ENCODE results near the gene TBX10. TPM values are rescaled to one million over a fixed set of nuclear protein-coding genes. Genes with fewer than 3 reads are reported as not detected.

Gene TBX10
- total RNA-seq, 4 donors from 2014 or later = not detected

DNA sequence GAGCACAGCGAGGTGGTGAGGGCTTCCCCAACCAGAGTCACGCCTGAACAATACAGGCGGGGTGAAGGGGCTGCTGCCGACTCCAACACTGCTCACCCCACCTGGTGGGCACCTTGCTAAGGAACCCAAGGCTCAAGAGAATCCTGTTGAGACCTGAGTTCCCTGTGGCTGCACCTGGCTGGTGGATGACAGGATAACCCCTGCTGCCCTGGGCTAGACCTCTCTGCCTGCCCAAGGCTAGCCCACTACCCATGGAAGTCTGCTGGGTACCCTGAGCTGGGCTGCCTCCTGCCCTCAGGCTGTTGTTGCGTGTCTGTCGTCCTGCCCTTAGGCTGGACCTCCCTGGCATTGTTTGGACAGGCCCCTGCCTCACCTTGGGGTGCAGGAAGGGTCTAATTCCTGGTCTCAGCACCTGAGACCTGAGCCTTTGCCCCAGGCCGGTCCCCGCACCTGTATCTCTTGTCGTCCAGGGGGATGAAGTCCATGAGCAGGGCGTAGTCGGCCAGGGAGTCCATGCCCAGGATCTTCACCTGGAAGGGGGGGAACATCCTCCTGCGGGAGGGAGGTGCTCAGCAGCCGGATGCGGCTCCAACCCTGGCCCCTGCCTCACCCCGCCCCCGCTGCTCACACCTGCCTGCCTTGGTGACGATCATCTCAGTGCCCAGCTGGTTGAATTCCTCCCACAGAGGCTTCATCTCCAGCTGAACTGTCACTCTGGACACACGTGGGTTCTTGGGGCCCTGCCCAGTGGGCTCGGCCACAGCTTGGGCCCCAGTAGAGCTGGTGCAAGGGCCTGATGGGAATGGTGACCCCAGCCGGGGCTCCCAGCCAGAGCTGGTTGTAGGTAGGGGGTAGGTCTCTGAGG, 5.0 kb downstream of the TBX10 start:
- intact Hi-C loops (cut with DNase I) = loop anchor here (10.0 kb wide), 1 partner anchor 170 kb away; no protein-coding TSS in a partner anchor
- Histone ChIP-seq H3K9me3 (no peaks in the 10 kb centered on the region), H3K4me1 (peaks cover 0 to 14% of the 10 kb centered on the region in 2 donors), H3K36me3 (no peaks in the 10 kb centered on the region), H3K27ac (no peak overlapping the region), H3K4me3 (replicated peaks in 1 of 3) (no peak overlapping the region), H3K27me3 (no peaks in the 10 kb centered on the region)
- no peak for TF ChIP-seq POLR2A (IDR thresholded peaks at IDR 0.05)
- TF ChIP-seq, protein P1, sequence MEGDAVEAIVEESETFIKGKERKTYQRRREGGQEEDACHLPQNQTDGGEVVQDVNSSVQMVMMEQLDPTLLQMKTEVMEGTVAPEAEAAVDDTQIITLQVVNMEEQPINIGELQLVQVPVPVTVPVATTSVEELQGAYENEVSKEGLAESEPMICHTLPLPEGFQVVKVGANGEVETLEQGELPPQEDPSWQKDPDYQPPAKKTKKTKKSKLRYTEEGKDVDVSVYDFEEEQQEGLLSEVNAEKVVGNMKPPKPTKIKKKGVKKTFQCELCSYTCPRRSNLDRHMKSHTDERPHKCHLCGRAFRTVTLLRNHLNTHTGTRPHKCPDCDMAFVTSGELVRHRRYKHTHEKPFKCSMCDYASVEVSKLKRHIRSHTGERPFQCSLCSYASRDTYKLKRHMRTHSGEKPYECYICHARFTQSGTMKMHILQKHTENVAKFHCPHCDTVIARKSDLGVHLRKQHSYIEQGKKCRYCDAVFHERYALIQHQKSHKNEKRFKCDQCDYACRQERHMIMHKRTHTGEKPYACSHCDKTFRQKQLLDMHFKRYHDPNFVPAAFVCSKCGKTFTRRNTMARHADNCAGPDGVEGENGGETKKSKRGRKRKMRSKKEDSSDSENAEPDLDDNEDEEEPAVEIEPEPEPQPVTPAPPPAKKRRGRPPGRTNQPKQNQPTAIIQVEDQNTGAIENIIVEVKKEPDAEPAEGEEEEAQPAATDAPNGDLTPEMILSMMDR (IDR thresholded peaks at IDR 0.05) = no peak
- no peak for DNase-seq
- 71 to 76% methylated on average over 9 to 15 of the region's 20 CpGs for WGBS, 2 donors

DNA sequence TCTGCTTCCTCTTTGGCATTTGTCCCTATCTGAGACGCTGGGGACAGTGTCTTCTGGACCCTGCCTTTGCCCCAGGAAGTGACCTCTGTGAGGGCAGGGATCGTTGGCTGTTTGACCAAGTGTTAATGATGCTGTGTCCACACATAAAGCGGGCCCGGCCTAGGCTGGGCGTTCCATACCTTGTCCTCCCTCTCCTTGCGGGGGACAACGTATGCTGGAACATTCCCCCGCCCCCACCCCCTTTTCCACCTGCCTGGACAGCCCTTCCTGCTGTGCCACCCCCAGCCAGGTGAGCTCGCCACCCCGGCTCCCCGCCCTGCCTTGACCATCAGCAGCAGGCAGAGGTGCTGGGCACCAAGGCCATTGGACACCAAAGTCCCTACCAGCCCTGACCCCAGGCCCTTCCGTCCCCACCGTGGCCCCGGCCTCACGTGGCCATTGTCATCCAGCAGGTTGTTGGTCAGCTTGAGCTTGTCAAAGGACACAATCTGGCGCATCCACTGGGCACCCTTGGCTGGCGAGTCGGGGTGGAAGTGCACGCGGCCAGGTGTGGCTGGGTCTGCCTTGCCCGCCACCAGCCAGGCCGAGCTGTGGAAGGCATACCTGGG, 5.7 kb downstream of the TBX10 start:
- no peak overlapping the region for H3K27ac ChIP-seq
- no peak overlapping the region for H3K4me3 ChIP-seq (replicated peaks in 1 of 3)
- no peak for DNase-seq
- WGBS, 2 donors = 84 to 89% methylated on average over 13 to 20 of the region's 22 CpGs
- TF ChIP-seq POLR2A (IDR thresholded peaks at IDR 0.05) = no peak
- TF ChIP-seq, protein P1 (IDR thresholded peaks at IDR 0.05) = no peak
- intact Hi-C loops (cut with DNase I) = loop anchor here (10.0 kb wide), 1 partner anchor 171 kb away; no protein-coding TSS in a partner anchor
- peaks cover 3 to 21% of the 10 kb centered on the region in 2 donors for H3K4me1 ChIP-seq
- no peaks in the 10 kb centered on the region for H3K36me3 ChIP-seq
- H3K9me3 ChIP-seq = no peaks in the 10 kb centered on the region
- H3K27me3 ChIP-seq = no peaks in the 10 kb centered on the region

DNA sequence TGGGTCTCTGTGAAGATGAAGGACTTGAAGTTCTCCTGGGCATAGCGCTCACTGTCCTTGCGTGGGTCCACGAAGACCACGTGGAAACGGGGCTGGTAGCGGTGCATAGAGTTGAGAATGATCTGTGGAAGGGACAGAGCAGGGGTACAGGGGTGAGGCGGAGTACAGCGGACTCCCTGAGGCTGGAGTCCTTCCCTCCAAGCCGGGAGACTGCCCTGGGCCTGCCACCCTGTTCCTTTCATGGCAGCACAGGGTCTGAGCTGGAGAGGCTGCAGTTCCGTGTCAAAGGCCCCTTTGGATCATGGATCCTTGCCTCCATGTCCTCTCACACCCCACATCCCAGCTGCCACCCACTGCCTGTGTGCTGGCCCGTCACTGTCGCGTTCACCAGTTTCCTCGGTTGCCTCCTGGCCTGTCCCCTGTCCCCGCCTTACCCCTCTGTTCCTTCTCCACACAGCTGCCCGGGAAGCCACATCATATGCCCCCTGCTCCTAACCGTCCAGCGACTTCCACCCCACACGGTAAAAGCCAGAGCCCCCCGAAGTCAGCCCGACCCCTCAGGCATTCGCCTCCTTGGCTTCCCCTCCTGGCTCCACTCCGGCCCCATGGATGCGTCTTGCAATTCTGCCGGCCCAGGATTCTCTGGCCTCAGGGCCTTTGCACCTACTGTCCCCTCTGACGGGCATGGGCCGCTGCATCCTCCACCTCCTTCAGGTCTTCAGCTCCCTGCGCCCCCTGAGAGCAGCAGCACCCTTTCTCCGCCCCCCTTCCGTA, 6.4 kb downstream of the TBX10 start:
- Histone ChIP-seq H3K27ac (no peak overlapping the region), H3K4me1 (peaks cover 5 to 25% of the 10 kb centered on the region in 2 donors), H3K27me3 (no peaks in the 10 kb centered on the region), H3K36me3 (no peaks in the 10 kb centered on the region), H3K9me3 (no peaks in the 10 kb centered on the region), H3K4me3 (replicated peaks in 1 of 3) (no peak overlapping the region)
- no peak for TF ChIP-seq POLR2A (IDR thresholded peaks at IDR 0.05)
- TF ChIP-seq, protein P1 (IDR thresholded peaks at IDR 0.05) = no peak
- WGBS, 2 donors = 91 to 93% methylated on average over 27 to 30 of the region's 30 CpGs
- DNase-seq = no peak
- intact Hi-C loops (cut with DNase I) = loop anchor here (10.0 kb wide), 1 partner anchor 172 kb away; no protein-coding TSS in a partner anchor

DNA sequence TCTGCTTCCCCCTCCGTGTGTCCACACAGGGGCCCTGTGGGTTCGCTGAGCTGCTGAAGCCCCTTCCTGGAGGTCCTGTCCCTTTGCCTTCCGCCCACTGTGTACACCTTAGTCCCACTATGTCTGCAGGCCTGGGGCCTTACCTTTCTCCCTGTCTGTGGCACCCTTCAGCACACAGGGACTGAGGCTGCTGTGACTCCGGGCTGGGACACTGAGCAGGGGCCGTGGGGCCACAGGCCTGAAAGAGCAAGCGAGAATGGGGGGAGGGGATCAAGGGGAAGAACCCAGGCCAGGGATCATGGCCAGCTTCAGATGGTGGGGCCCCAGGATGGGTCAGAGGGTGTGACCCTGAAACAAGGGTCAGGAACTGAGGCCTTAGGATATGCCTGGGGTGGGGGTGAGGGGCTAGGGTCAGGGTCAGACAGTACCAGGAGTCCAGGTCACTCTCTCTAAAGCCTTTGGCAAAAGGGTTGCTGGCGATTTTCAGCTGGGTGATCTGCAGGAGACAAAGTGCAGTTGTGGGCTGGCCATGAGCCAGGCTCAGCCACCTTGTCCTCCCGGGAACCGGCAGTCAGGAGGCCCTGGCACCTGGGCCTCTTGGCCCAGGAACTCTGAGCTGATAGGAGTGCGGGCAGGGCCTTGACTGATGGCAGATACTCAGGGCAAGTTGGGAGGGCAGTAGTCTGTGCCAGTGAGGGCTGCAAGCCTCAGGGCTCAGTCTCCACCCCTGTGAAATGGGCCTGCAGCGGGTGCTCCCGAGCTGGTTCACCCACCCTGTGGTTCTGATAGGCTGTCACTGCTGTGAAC, 7.2 kb downstream of the TBX10 start:
- intact Hi-C loops (cut with DNase I) = loop anchor here (10.0 kb wide), 1 partner anchor 172 kb away; no protein-coding TSS in a partner anchor
- Histone ChIP-seq H3K9me3 (no peaks in the 10 kb centered on the region), H3K4me3 (replicated peaks in 1 of 3) (no peak overlapping the region), H3K27ac (no peak overlapping the region), H3K4me1 (peaks cover 5 to 25% of the 10 kb centered on the region in 2 donors), H3K27me3 (no peaks in the 10 kb centered on the region), H3K36me3 (no peaks in the 10 kb centered on the region)
- DNase-seq = peak; percentile 71 to 79
- WGBS, 2 donors = 79 to 81% methylated on average over 10 of the region's 12 CpGs
- no peak for TF ChIP-seq POLR2A (IDR thresholded peaks at IDR 0.05)
- TF ChIP-seq, protein P1 (IDR thresholded peaks at IDR 0.05) = no peak
